HUES64 (cell line): ENCODE results near the gene ELAVL1.

Experiments used
- H3K27ac ChIP-seq: 2 replicates; pipeline ENCODE4 v1.7.0; 2013; ENCODE audit warnings: low read depth, low read length, inconsistent platforms
- H3K27me3 ChIP-seq: 2 replicates; pipeline ENCODE4 v1.6.1; 2013; ENCODE audit warnings: mild to moderate bottlenecking, low read length; ENCODE audit not compliant: insufficient read depth
- H3K36me3 ChIP-seq: 2 replicates; pipeline ENCODE4 v1.6.1; 2013; ENCODE audit warnings: mild to moderate bottlenecking, low read length; ENCODE audit not compliant: insufficient read depth
- H3K4me1 ChIP-seq: 2 replicates; pipeline ENCODE4 v1.6.1; 2013; ENCODE audit warnings: mild to moderate bottlenecking, low read length, moderate library complexity; ENCODE audit not compliant: insufficient read depth
- H3K4me3 ChIP-seq: 2 replicates; pipeline ENCODE4 v1.5.1; 2013; ENCODE audit warnings: mild to moderate bottlenecking, low read length, moderate library complexity
- H3K9ac ChIP-seq: 2 replicates; pipeline ENCODE4 v1.6.1; 2013; ENCODE audit warnings: mild to moderate bottlenecking, low read depth, low read length
- H3K9me3 ChIP-seq: 2 replicates; pipeline ENCODE4 v1.6.1; 2013; ENCODE audit warnings: low read depth, low read length; ENCODE audit not compliant: insufficient read depth
- WGBS: fragments of 150-250, 120-280 bp; methylation state at CpG from one replicate; pipeline ENCODE4 v1.1.7; 2013; ENCODE audit warnings: missing lambda C conversion rate; 5-methylcytosine and 5-hydroxymethylcytosine counted together

ELAVL1 gene

DNA sequence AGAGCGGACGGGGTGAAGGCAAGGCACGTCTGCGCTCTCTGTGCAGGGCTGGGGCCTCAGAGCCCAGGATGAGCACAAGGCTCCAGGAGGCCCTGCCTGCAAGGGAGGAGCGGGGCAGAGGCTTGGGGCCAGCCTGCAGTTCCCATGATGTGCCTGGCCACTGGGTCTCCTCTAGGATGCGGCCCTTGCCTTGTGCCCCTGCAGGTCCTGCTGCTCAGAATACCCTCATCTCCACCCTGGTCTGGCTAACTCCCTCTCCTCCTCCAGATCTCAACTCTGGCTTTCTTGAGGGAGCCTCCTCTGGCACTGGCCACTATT lies 27.8 kb downstream of the ELAVL1 start:
- H3K27me3 ChIP-seq: no peaks in the 10 kb centered on the region
- H3K9me3 ChIP-seq: no peaks in the 10 kb centered on the region
- WGBS: 95% methylated on average over 6 of the region's 6 CpGs
- peaks cover 92% of the 10 kb centered on the region for H3K36me3 ChIP-seq
- H3K4me3 ChIP-seq: no peak overlapping the region
- H3K9ac ChIP-seq: no peak overlapping the region
- no peaks in the 10 kb centered on the region for H3K4me1 ChIP-seq
- H3K27ac ChIP-seq: no peak overlapping the region

DNA sequence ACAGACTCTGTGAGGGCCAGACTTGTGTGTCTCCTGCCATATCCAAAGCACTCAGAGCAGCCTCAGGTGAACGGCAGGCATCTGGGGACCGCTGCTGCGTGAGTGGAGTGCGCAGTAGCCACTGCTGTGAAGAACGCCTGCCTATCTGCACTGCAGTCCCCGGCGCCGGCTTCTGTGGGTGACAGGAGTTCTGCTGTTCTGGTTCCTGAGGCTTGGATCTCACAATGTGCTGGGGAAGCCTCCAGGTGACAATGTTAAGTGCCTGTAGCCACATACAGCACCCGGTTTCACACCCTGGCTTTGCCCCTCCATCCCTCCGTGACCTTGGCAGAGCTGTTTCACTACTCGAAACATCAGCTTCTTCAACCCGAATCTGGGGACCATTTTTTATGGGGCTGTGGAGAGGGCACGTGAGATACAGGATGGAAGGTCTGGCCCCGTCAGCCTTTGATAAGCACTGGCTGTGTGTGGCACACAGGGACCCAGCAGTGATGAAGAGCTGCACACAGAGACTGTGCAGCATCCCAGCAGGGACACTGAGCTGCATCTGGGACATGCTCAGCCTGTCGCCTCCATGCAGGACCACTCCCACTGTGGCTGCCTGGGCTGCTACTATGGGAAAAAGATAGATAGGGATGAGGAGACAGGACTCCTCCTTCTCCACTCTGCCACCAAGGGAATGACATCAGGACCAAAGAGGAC lies 28.3 kb downstream of the ELAVL1 start:
- WGBS: 94% methylated on average over 15 of the region's 15 CpGs
- Histone ChIP-seq H3K4me1 (no peaks in the 10 kb centered on the region), H3K27ac (no peak overlapping the region), H3K36me3 (peaks cover 91% of the 10 kb centered on the region), H3K27me3 (no peaks in the 10 kb centered on the region), H3K9me3 (no peaks in the 10 kb centered on the region), H3K9ac (no peak overlapping the region), H3K4me3 (no peak overlapping the region)

DNA sequence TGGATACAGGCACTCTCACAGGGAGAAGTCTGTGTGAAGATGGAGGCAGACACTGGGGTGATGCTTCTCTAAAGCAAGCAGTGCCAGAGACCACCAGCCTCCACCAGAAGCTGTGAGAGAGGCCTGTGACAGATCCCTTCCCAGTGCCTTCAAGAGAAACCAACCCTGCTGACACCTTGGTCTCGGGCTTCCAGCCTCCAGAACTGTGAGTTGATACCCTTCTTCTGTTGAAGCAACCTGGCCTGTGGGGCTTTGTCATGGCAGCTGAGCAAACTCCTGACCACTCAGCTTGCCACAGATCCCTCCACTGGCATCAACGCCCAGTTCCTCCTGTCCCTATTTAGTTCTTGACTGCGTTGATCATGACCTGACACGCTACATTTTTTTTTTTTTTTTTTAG lies 29.0 kb downstream of the ELAVL1 start:
- no peak overlapping the region for H3K9ac ChIP-seq
- 71% methylated on average over 4 of the region's 4 CpGs for WGBS
- no peaks in the 10 kb centered on the region for H3K4me1 ChIP-seq
- H3K4me3 ChIP-seq: no peak overlapping the region
- H3K36me3 ChIP-seq: peaks cover 90% of the 10 kb centered on the region
- no peaks in the 10 kb centered on the region for H3K9me3 ChIP-seq
- H3K27me3 ChIP-seq: no peaks in the 10 kb centered on the region
- H3K27ac ChIP-seq: no peak overlapping the region

DNA sequence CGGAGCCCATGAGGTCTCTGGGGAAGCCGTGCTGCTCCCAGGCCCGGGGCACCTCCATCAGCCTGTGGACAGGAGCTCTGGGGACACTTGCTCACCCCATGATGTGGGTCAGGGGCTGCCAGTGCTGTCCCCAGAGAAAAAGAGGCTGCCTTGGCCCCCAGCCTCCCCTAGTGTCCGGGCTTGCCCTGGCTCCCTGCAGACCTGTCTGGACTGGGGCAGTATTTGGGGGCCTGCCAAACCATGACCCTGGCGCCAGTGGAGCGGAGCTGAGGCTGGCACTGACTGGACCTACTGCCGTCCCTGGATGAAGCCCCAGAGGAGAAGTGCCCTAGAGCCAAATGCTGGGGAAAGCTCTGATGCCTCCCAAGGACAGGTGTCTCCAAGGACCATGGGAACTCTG lies 30.4 kb downstream of the ELAVL1 start:
- Histone ChIP-seq H3K4me1 (no peaks in the 10 kb centered on the region), H3K4me3 (no peak overlapping the region), H3K9ac (no peak overlapping the region), H3K9me3 (no peaks in the 10 kb centered on the region), H3K27me3 (no peaks in the 10 kb centered on the region), H3K27ac (no peak overlapping the region), H3K36me3 (peaks cover 80% of the 10 kb centered on the region)
- 96% methylated on average over 7 of the region's 7 CpGs for WGBS

DNA sequence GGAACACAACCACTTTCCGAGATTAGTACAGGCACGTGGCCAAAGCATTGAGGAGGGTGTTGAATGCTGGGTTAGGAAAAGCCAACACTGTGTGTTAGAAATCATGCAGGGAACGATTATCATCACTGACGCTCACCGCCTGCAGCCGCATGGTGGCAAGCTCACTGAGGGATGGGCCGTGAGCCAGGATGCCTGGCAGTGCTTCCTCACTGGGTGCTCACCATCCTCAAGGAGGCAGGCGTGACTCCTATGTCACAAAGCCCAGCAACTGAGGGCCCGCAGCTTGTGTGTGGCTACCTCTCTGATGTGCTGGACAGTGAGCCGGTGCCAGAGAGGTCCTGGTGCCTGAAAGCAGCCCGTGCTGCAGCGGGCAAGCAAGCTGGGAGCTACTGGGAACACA lies 31.6 kb downstream of the ELAVL1 start:
- WGBS: 97% methylated on average over 12 of the region's 12 CpGs
- Histone ChIP-seq H3K4me1 (peaks cover 9% of the 10 kb centered on the region), H3K9ac (0 out of 2 replicates have a peak overlapping the region, but pooled peaks have one; percentile 20), H3K27ac (no peak overlapping the region), H3K4me3 (no peak overlapping the region), H3K36me3 (peaks cover 76% of the 10 kb centered on the region), H3K9me3 (no peaks in the 10 kb centered on the region), H3K27me3 (no peaks in the 10 kb centered on the region)

DNA sequence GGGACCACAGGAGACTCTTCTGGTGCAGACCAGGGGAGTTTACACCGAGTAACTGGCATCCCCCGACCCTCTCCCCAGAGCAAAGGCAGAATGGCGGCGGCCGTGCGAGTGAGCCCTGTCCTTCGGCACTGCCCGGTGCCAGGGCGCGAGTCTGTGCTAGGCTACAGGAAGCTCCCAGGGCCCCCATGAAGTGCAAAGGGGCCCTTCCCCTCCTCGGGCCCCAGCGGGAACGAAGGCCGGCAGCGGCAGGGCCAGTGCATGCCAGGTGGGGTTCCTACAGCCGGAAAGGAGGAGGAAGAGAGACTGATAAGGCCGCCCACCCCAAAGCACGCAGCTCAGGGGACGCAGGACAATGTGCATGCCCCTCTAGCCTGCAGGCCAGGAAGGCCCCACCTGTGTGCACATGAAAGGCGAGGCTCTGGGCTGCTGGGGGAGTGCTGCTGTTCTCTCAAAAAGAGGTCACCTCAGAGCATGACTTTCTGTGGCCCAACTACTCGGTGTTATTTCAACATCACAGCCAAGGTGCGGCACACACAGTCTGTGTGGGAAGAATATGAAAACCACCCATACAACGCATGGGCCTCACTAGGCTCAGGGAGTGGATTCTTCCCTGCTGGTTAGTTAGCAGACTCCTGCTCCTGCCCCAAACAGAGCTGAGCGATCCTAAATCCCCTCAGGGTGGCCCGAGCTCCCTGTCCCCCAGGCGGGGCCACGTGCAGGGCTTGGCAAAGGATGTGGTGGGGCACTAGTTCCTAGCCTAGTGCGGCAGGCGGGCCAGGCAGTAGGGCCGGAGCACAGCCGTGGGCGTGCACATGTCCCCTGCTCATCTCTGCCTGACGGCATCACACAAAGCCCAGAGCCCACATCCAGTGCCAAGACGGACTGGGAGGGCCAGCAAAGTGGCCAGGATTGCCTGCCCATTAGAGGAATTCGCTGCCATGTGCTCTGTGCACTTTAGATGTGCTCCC lies 33.6 kb downstream of the ELAVL1 start:
- Histone ChIP-seq H3K36me3 (peaks cover 76% of the 10 kb centered on the region), H3K27me3 (no peaks in the 10 kb centered on the region), H3K4me3 (no peak overlapping the region), H3K9me3 (no peaks in the 10 kb centered on the region), H3K9ac (no peak overlapping the region; the same call in 1 of the 2 replicates), H3K4me1 (peaks cover 12% of the 10 kb centered on the region), H3K27ac (no peak overlapping the region; the same call in 1 of the 2 replicates)
- WGBS: 93% methylated on average over 35 of the region's 35 CpGs

DNA sequence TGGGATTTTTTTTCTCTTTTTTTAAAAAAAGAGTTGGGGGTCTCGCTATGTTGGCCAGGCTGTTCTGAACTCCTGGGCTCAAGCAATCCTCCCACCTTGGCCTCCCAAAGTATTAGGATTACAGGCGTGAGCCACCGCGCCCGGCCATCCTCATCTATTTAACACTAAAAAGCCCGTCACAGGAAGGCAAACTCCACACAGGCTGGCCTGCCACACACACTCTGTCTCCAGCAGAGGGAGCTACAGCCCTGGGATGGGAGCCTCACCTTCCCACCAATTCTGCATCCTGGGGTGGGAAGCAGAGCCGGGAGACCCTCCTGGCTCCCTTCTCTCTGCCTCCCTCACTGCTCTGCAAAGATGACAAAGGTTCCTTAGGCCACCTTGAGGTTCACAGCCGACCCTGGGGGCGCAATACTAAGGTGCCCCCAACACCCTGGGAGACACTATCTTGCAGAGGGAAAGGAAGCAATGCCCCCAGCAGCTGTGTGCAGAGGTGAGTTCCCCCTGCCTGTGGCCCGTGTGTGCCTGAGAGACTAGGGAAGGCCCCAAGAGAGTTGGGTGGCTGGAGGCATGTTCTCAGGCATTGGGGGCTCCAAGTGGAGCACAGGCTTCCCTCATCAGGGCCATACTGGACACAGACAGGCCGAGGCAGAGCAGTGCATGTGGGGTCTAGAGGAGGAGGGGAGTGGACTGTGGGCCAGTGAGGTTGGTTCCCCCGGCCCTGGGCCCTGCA lies 34.6 kb downstream of the ELAVL1 start:
- Histone ChIP-seq H3K27ac (peak overlapping the region; percentile 14; the same call in 1 of the 2 replicates), H3K27me3 (no peaks in the 10 kb centered on the region), H3K4me3 (no peak overlapping the region), H3K4me1 (peaks cover 12% of the 10 kb centered on the region), H3K9ac (no peak overlapping the region), H3K36me3 (peaks cover 80% of the 10 kb centered on the region), H3K9me3 (no peaks in the 10 kb centered on the region)
- 80% methylated on average over 12 of the region's 12 CpGs for WGBS

DNA sequence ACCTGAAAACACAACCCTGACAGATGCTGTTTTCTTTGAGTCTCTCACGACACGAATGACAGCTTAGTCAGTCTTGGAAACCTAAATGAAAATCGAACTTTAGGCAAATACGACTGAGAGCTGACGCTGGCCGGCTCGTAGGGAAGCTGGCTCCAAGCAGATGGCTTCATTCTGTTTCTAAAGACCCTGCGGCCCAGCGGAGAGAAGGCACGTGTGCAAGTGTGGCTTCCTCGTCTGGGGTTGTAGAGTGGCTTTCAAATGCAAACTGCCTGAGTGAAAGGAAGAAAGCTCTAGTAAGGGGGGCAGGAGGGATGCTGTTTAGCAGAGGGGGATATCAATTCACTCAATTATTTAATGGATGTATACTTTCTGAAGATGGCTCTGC lies 35.9 kb downstream of the ELAVL1 start:
- H3K27me3 ChIP-seq: no peaks in the 10 kb centered on the region
- H3K27ac ChIP-seq: peak overlapping the region; percentile 79
- H3K4me1 ChIP-seq: peaks cover 12% of the 10 kb centered on the region
- no peaks in the 10 kb centered on the region for H3K9me3 ChIP-seq
- peak overlapping the region; percentile 58; the same call in 1 of the 2 replicates for H3K9ac ChIP-seq
- peaks cover 82% of the 10 kb centered on the region for H3K36me3 ChIP-seq
- 38% methylated on average over 11 of the region's 11 CpGs for WGBS
- H3K4me3 ChIP-seq: no peak overlapping the region

DNA sequence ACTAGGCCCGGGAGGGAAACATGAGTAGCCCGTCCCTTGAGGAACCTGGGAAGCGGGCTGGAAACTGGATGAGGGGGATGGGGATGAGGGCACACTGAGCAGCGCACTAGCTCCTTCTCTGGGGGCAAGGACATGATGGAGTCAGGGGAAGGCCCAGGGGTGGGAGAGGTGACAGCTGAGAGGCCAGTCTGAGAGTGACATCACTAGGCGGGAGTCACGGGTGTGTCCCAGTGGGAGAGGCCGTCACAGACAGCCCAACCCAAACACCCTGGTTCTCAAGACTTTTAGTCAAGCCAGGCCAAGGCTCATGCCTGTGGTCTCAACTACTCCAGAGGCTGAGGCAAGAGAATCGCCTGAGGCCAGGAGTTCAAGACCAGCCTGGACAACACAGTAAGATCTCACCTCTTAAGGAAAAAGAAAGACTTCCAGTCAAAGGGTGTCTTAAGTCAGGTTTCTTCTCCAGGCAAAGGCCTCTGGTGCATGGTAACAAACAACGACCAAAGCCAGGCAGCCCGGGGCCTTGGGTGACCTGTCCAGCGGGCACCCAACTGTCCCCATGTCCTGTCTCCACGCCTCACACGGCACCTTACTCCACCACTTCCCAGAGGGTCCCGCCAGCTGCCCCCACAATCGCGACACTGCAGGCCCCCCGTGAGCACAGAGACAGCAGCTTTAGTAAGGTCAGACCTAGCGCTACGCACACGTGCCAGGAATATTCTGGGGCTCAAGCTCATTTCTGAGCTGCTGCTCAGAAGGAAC lies 36.5 kb downstream of the ELAVL1 start:
- 91% methylated on average over 20 of the region's 20 CpGs for WGBS
- no peaks in the 10 kb centered on the region for H3K9me3 ChIP-seq
- H3K27me3 ChIP-seq: no peaks in the 10 kb centered on the region
- H3K4me3 ChIP-seq: no peak overlapping the region
- peak overlapping the region; percentile 58; the same call in 1 of the 2 replicates for H3K9ac ChIP-seq
- peaks cover 12% of the 10 kb centered on the region for H3K4me1 ChIP-seq
- peaks cover 82% of the 10 kb centered on the region for H3K36me3 ChIP-seq
- peak overlapping the region; percentile 79 for H3K27ac ChIP-seq

DNA sequence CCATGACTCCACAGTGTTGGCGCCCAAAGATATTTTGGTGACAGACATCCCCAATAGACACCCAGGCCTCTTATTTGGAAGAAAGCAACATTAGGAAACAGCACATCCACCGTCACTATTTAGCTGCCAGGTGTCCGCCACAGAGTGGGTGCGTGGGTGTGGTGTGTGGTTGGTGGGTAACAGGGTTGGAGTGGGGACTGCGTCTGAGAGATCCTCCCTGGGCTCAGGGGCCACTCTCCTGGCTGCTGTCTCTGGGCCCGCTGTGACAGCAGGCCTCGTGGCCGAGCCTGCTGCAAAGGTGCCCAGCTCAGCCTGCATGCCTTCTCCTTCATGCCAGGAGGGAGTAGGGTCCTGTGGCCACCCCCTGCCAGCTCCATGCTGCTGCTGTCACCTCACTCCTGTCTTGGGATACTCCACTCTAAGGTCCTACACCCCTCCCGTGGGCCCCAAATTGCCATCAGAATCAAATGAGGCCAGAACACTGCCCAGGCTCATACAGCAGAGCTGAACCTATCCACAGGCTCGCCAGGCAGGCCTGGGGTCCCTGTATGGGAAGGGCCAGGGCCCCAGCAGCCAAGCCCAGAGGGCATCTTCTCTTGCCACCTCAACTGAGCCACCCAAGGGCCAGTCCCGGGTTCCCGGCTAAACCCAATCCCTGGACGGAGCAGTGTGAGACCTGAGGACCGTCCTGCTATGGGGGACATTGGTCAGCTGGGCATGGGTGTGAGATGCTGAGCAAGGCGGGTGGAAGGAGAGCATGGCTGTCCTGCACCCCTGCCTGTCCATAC lies 37.2 kb downstream of the ELAVL1 start:
- no peaks in the 10 kb centered on the region for H3K27me3 ChIP-seq
- no peak overlapping the region for H3K27ac ChIP-seq
- H3K36me3 ChIP-seq: peaks cover 82% of the 10 kb centered on the region
- WGBS: 96% methylated on average over 15 of the region's 15 CpGs
- H3K4me3 ChIP-seq: no peak overlapping the region
- peaks cover 12% of the 10 kb centered on the region for H3K4me1 ChIP-seq
- no peak overlapping the region for H3K9ac ChIP-seq
- no peaks in the 10 kb centered on the region for H3K9me3 ChIP-seq
